AG04449 (cell line): ENCODE results near the gene ZFP42.

Experiments
- CTCF ChIA-PET: fragments of 350-600 bp; formaldehyde crosslinking; extraction: SDS; loops from one replicate; lab custom pipeline; 2021; ENCODE audit warnings: antibody characterized with exemption; lab: Yijun Ruan, JAX
- POLR2A ChIA-PET: fragments of 400-600, 350-600 bp; formaldehyde crosslinking; extraction: SDS; loops from one replicate; lab custom pipeline; 2020; ENCODE audit warnings: antibody characterized with exemption, inconsistent platforms; lab: Yijun Ruan, JAX
- DNase-seq: peaks from one replicate; pipeline ENCODE4 v3.0.0-alpha.2; 2010; ENCODE audit warnings: low read depth, low spot score
- H3K4me3 ChIP-seq: 2 replicates; pipeline ENCODE4 v1.5.1; 2011; ENCODE audit warnings: low read depth, mild to moderate bottlenecking, control low read depth, low read length
- CTCF ChIP-seq: IDR thresholded peaks from one replicate; pipeline ENCODE4 v1.5.1; 2011; ENCODE audit warnings: mild to moderate bottlenecking, moderate library complexity, low read length, control low read depth, inconsistent platforms; ENCODE audit not compliant: insufficient read depth; ENCODE audit errors: missing control alignments

The ZFP42 gene

GRCh38 chr4:188016754-188017153 lies 21.2 kb downstream of the ZFP42 start:
- H3K4me3 ChIP-seq, result no peak overlapping the region
- no peak for TF ChIP-seq CTCF
- ChIA-PET CTCF (interaction anchor here (1.4 kb wide), 1 partner anchor 1185 kb away, joined by 4 read pairs; no protein-coding TSS in a partner anchor), POLR2A (no interaction called here)
- no peak for DNase-seq

- no peak overlapping the region for H3K4me3 ChIP-seq
- ChIA-PET CTCF (no interaction called here), POLR2A (no interaction called here)
- no peak for DNase-seq
- no peak for TF ChIP-seq CTCF
Measured at GRCh38 chr4:188018262-188018661, 22.7 kb downstream of the ZFP42 start.

- H3K4me3 ChIP-seq, result no peak overlapping the region
- CTCF ChIA-PET, result no interaction called here
- POLR2A ChIA-PET, result no interaction called here
- no peak for DNase-seq
- TF ChIP-seq CTCF, result no peak
Measured at GRCh38 chr4:188021548-188022249, 26.1 kb downstream of the ZFP42 start.

GRCh38 chr4:188023682-188024081 lies 28.1 kb downstream of the ZFP42 start:
- DNase-seq, result no peak
- POLR2A ChIA-PET, result no interaction called here
- H3K4me3 ChIP-seq, result no peak overlapping the region
- CTCF ChIA-PET, result interaction anchor here (0.6 to 0.8 kb wide), 2 partner anchors 12 to 99 kb away, joined by 3 read pairs; no protein-coding TSS in a partner anchor
- TF ChIP-seq CTCF, result no peak

GRCh38 chr4:188025476-188025875 lies 29.9 kb downstream of the ZFP42 start:
- TF ChIP-seq CTCF, result no peak
- no peak for DNase-seq
- POLR2A ChIA-PET, result no interaction called here
- CTCF ChIA-PET, result no interaction called here
- no peak overlapping the region for H3K4me3 ChIP-seq

GRCh38 chr4:188029114-188029513 lies 33.5 kb downstream of the ZFP42 start:
- no peak for TF ChIP-seq CTCF
- POLR2A ChIA-PET, result no interaction called here
- DNase-seq, result no peak
- CTCF ChIA-PET, result no interaction called here
- no peak overlapping the region for H3K4me3 ChIP-seq
